Liver (tissue), 3 donors: ENCODE data around the gene EBF4.

Source experiments
- ATF3 ChIP-seq: IDR thresholded peaks from 2 replicates; pipeline ENCODE4 v1.6.1; 2016; ENCODE audit warnings: antibody characterized with exemption
- CTCF ChIP-seq: fragments of 150-350 bp; IDR thresholded peaks from 2 replicates; pipeline ENCODE4 v1.5.1; 2017; ENCODE audit warnings: improper control_type of control experiment, low read depth, low read length; ENCODE audit not compliant: missing input control
- EGR1 ChIP-seq, 2 donors: IDR thresholded peaks; 2 replicates each; pipeline ENCODE4 v1.6.1; 2016 to 2018; ENCODE audit warnings: antibody characterized with exemption in 2 of 2, low read depth in 2 of 2
- MAX ChIP-seq: IDR thresholded peaks from 2 replicates; pipeline ENCODE4 v1.6.1; 2016; ENCODE audit warnings: antibody characterized with exemption
- RAD21 ChIP-seq, 2 donors: IDR thresholded peaks; 2 replicates each; pipeline ENCODE4 v1.6.1; 2016; ENCODE audit warnings: antibody characterized with exemption in 2 of 2, mild to moderate bottlenecking in 2 of 2
- REST ChIP-seq: IDR thresholded peaks from 2 replicates; pipeline ENCODE4 v1.6.1; 2016; ENCODE audit warnings: antibody characterized with exemption, mild to moderate bottlenecking
- RXRA ChIP-seq, 2 donors: IDR thresholded peaks; 2 replicates each; pipeline ENCODE4 v1.6.1; 2017 to 2018; ENCODE audit warnings: antibody characterized with exemption in 2 of 2, mild to moderate bottlenecking in 1 of 2
- SP1 ChIP-seq: IDR thresholded peaks from 2 replicates; pipeline ENCODE4 v1.6.1; 2018; ENCODE audit warnings: antibody characterized with exemption, mild to moderate bottlenecking
- TAF1 ChIP-seq: conservative IDR thresholded peaks from 2 replicates; pipeline ENCODE4 v1.6.1; 2016; ENCODE audit warnings: antibody characterized with exemption, mild to moderate bottlenecking
- ZBTB33 ChIP-seq: IDR thresholded peaks from 2 replicates; pipeline ENCODE4 v1.6.1; 2016; ENCODE audit warnings: antibody characterized with exemption
- donor health status: healthy.
- donor health status: healthy.

GRCh38 chr20:2804041-2804828 is 111.7 kb downstream of the EBF4 start:
- TF ChIP-seq EGR1 (IDR thresholded peaks at IDR 0.05; ENCODE audit: low read depth in 2 of 2) (no peak), CTCF (no peak), RAD21 (IDR thresholded peaks at IDR 0.05) (no peak), MAX (no peak), TAF1 (no peak), ATF3 (no peak), RXRA (IDR thresholded peaks at IDR 0.05) (no peak), ZBTB33 (no peak), SP1 (no peak), REST (no peak)
